AG09319 (cell line): Measurements from ENCODE around the gene CLN6.

Experiments
- DNase-seq: peaks from one replicate; pipeline ENCODE4 v3.0.0-alpha.2; 2010; ENCODE audit warnings: low read depth; ENCODE audit errors: extremely low read depth
- TF ChIP-seq, protein P1 (sequence below): IDR thresholded peaks from 2 replicates; pipeline ENCODE4 v1.5.1; 2011; ENCODE audit warnings: low read depth, mild to moderate bottlenecking, inconsistent platforms, low read length, moderate library complexity

The CLN6 gene

DNA sequence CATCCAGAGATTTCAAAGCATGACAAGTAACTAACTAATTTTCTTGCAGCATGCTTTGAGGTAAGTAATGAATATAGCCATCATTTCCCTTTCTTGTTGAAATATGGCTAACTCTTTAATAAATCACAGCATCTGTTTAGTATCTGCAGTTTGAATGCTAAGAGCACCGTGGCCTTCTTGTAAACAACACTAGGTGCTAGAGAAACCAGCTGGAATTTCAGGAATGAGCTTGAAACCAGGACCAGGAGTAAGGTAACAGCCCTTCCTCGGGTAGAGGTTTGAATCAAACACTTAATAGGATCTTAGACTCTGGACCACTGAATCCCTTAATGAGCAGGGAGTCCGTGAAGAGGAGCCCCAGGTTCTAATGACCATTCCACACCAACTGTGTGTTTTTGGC is 38.0 kb downstream of the CLN6 start:
- no peak for DNase-seq
- TF ChIP-seq, protein P1, sequence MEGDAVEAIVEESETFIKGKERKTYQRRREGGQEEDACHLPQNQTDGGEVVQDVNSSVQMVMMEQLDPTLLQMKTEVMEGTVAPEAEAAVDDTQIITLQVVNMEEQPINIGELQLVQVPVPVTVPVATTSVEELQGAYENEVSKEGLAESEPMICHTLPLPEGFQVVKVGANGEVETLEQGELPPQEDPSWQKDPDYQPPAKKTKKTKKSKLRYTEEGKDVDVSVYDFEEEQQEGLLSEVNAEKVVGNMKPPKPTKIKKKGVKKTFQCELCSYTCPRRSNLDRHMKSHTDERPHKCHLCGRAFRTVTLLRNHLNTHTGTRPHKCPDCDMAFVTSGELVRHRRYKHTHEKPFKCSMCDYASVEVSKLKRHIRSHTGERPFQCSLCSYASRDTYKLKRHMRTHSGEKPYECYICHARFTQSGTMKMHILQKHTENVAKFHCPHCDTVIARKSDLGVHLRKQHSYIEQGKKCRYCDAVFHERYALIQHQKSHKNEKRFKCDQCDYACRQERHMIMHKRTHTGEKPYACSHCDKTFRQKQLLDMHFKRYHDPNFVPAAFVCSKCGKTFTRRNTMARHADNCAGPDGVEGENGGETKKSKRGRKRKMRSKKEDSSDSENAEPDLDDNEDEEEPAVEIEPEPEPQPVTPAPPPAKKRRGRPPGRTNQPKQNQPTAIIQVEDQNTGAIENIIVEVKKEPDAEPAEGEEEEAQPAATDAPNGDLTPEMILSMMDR = no peak

DNA sequence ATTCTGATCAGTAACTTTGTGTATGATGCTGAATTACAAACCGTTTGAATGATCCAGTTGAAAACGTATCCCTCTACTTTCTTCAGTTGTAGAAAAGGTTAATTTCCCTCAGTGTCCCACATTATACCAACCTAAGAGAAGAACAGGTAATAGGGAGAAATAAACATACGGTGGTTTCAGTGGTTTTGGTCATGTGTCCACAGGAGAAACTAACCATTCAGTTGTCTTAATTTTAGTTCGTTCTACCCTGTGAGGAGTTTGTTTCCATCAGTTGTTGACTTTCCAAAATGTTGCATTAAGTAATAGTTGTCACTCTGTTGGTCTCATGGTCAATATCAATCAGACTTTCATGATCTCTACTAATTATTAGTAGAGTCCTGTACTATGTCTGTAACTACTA is 39.5 kb downstream of the CLN6 start:
- TF ChIP-seq, protein P1 = no peak
- no peak for DNase-seq

DNA sequence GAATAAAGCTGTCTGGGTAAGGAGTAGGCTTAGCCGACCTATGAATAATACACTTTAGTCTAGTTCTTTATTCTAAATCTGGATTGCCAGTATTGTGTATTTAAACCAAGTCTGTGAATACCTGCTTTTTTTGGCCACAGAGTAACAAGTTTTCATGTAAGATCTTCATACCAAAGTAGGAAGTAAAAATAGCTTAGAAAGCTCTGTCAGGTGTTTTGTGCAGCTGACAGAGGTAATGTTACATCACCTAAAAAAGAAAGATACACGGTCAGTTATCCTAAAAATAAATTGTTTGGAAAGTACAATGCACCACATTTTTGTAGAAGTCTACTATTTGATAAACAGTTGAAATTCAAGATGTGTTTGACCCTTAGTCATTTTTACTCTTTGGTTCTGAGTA is 40.9 kb downstream of the CLN6 start:
- no peak for DNase-seq
- TF ChIP-seq, protein P1 = no peak

DNA sequence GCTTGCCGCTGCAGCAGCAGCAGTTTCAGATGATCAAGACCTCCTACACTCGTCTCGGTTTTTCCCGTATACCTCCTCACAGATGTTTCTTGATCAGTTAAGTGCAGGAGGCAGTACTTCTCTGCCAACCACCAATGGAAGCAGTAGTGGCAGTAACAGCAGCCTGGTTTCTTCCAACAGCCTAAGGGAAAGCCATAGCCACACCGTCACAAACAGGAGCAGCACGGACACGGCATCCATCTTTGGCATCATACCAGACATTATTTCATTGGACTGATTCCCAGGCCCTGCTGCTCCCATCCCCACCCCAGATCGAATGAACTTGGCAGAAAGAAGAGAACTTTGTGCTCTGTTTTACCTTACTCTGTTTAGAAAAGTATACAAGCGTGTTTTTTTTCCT is 42.0 kb downstream of the CLN6 start:
- TF ChIP-seq, protein P1 = no peak

DNA sequence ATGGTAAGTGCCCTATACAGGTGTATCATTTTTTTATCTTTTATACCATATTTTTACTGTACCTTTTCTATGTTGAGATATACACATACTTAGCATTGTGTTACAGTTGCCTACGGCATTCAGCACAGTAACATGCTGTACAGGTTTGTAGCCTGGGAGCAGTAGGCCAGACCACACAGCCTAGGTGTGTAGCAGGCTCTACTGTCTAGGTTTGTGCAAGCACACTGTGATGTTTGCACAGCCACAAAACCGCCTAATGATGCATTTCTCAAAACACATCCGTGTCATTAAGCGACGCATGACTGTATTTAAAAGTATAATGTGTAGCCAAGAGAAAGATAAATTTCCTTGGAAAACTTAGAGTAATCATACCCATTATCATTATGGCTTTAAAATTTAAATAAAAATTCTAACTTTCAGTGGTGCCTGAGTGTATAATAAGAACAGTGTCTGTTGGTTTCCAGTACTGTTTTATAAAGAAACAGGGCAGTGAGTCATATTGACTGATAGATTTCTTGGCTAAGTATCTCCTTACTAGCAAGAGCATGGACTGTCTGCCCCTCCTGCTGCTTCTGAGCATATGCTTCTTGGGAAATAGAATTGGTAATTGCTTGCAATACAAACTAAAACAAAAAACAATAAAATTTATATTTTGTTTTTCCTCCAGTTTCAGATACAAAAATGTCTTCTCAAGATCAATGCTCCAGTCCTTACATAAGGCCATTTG is 42.7 kb downstream of the CLN6 start:
- no peak for DNase-seq
- TF ChIP-seq, protein P1 = peak; percentile 3; the same call in 1 of the 2 replicates

More for the DNA sequence above, 42.0 kb downstream of the CLN6 start:
- DNase-seq = peak; percentile 72

DNA sequence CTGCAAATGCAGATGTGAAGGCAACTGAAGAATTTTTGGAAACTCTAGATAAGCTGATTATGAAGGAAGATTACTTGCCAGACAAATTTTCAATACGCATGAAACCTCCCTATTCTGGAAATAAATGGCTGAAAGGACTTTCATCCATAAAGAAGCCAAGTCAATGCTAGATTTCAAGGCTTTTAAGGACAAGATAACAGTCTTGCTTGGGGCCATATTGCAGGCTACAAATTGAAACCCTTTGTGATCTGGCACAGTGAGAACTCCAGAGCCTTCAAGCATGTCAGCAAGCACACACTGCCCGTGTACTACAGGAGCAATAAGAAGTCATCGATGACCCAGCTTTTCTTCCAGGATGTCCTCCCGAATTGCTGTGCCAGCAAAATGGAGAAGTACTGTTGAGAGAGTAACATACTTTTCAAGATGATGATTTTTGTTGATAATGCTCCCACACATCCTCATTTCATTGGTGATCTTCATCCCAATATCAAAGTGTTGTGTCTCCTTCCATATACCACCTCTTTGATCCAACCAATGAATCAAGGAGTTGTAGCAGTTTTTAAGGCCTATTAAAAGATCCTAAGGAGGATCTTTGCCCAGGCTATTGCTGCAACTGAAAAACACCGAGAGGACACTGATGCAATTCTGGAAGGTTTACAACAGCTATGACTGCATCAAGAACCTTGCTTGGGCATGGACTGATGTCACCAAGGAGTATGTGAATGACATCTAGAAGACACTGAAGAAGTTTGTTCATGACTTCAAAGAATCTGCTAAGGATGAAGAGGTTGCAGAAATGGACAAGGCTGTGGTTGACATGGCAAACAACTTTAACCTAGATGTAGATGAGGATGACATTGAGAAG is 44.7 kb downstream of the CLN6 start:
- TF ChIP-seq, protein P1 = no peak
- DNase-seq = no peak
